SJSA1 (cell line): ENCODE data around the gene CORO1A. TPM values are rescaled to one million over a fixed set of nuclear protein-coding genes. Genes with fewer than 3 reads are reported as not detected.
"Not testable (repeated sequence)": the region's sequence is repeated elsewhere in the genome, so short reads cannot be mapped to it uniquely, and the experiment has no call there.

Experiments
- DNase-seq, 2 experiments: peaks; one replicate each; pipeline ENCODE4 v3.0.0-alpha.2; 2015 to 2020; ENCODE audit warnings: low spot score in 2 of 2, low read depth in 1 of 2
- H3K27ac ChIP-seq: fragments of 250-450 bp; sonication (Bioruptor Pico); 2 replicates; pipeline ENCODE4 v1.5.1; 2020; ENCODE audit warnings: mild to moderate bottlenecking, moderate library complexity
- H3K27me3 ChIP-seq: fragments of 250-450 bp; sonication (Bioruptor Pico); replicated peaks from 2 replicates; pipeline ENCODE4 v1.5.1; 2020; ENCODE audit warnings: mild to moderate bottlenecking, moderate library complexity
- H3K36me3 ChIP-seq: fragments of 250-450 bp; sonication (Bioruptor Pico); 2 replicates; pipeline ENCODE4 v1.5.1; 2020; ENCODE audit warnings: mild to moderate bottlenecking
- H3K4me1 ChIP-seq: fragments of 250-450 bp; sonication (Bioruptor Pico); replicated peaks from 2 replicates; pipeline ENCODE4 v1.6.1; 2021; ENCODE audit warnings: mild to moderate bottlenecking
- H3K4me3 ChIP-seq: fragments of 250-450 bp; sonication (Bioruptor Pico); 2 replicates; pipeline ENCODE4 v1.5.1; 2020; ENCODE audit warnings: mild to moderate bottlenecking
- H3K9me3 ChIP-seq: fragments of 250-450 bp; sonication (Bioruptor Pico); replicated peaks from 2 replicates; pipeline ENCODE4 v1.5.1; 2020; ENCODE audit warnings: mild to moderate bottlenecking
- total RNA-seq: library from RNA; depleted of rRNA; stranded (reverse); fragments of >200 nt; shearing (Covaris generic); gene quantifications from 2 replicates; pipeline ENCODE4 v1.2.3, GENCODE V29; 2014

The CORO1A gene
- total RNA-seq, 1 experiment from 2014 or later, result 4.5 TPM

- no peaks in the 10 kb centered on the region for H3K36me3 ChIP-seq
- H3K4me3 ChIP-seq, result no peak overlapping the region
- DNase-seq, result no peak
- no peaks in the 10 kb centered on the region for H3K4me1 ChIP-seq
- no peaks in the 10 kb centered on the region for H3K27me3 ChIP-seq
- H3K9me3 ChIP-seq, result peaks cover 14% of the 10 kb centered on the region
- H3K27ac ChIP-seq, result no peak overlapping the region
These were observed 32.3 kb upstream of the CORO1A start for GRCh38 chr16:30151091-30151490.

- Histone ChIP-seq H3K4me1 (no peaks in the 10 kb centered on the region), H3K9me3 (peaks cover 14% of the 10 kb centered on the region), H3K4me3 (no peak overlapping the region), H3K27me3 (no peaks in the 10 kb centered on the region), H3K36me3 (no peaks in the 10 kb centered on the region), H3K27ac (no peak overlapping the region)
- no peak for DNase-seq
These were observed 30.9 kb upstream of the CORO1A start for GRCh38 chr16:30152517-30152916.

- H3K4me3 ChIP-seq, result no peak overlapping the region
- no peaks in the 10 kb centered on the region for H3K27me3 ChIP-seq
- no peaks in the 10 kb centered on the region for H3K9me3 ChIP-seq
- no peaks in the 10 kb centered on the region for H3K36me3 ChIP-seq
- H3K4me1 ChIP-seq, result no peaks in the 10 kb centered on the region
- no peak for DNase-seq
- H3K27ac ChIP-seq, result no peak overlapping the region
These were observed 28.2 kb upstream of the CORO1A start for GRCh38 chr16:30155188-30155587.

- H3K4me1 ChIP-seq, result no peaks in the 10 kb centered on the region
- H3K27ac ChIP-seq, result no peak overlapping the region
- H3K36me3 ChIP-seq, result no peaks in the 10 kb centered on the region
- H3K9me3 ChIP-seq, result no peaks in the 10 kb centered on the region
- no peak for DNase-seq
- no peak overlapping the region for H3K4me3 ChIP-seq
- no peaks in the 10 kb centered on the region for H3K27me3 ChIP-seq
These were observed 26.2 kb upstream of the CORO1A start for GRCh38 chr16:30157214-30157613.

- Histone ChIP-seq H3K4me1 (no peaks in the 10 kb centered on the region), H3K27ac (no peak overlapping the region)
These were observed 19.9 kb upstream of the CORO1A start for GRCh38 chr16:30163538-30163937.

GRCh38 chr16:30166202-30166902 lies 17.1 kb upstream of the CORO1A start:
- H3K27me3 ChIP-seq, result no peaks in the 10 kb centered on the region
- no peaks in the 10 kb centered on the region for H3K4me1 ChIP-seq
- no peak for DNase-seq
- H3K9me3 ChIP-seq, result no peaks in the 10 kb centered on the region
- H3K4me3 ChIP-seq, result no peak overlapping the region
- no peak overlapping the region for H3K27ac ChIP-seq
- no peaks in the 10 kb centered on the region for H3K36me3 ChIP-seq

More at GRCh38 chr16:30163538-30163937, 19.9 kb upstream of the CORO1A start:
- no peak for DNase-seq
- Histone ChIP-seq H3K9me3 (no peaks in the 10 kb centered on the region), H3K27me3 (no peaks in the 10 kb centered on the region), H3K36me3 (no peaks in the 10 kb centered on the region), H3K4me3 (no peak overlapping the region)

- H3K27ac ChIP-seq, H3K4me3 ChIP-seq, DNase-seq, H3K9me3 ChIP-seq, H3K4me1 ChIP-seq, H3K27me3 ChIP-seq, H3K36me3 ChIP-seq: not testable (repeated sequence)
These were observed 14.7 kb upstream of the CORO1A start for GRCh38 chr16:30168746-30169145.

- H3K4me1 ChIP-seq, DNase-seq, H3K27ac ChIP-seq, H3K27me3 ChIP-seq, H3K4me3 ChIP-seq, H3K36me3 ChIP-seq, H3K9me3 ChIP-seq: not testable (repeated sequence)
These were observed 14.0 kb upstream of the CORO1A start for GRCh38 chr16:30169416-30169815.

GRCh38 chr16:30170145-30170544 lies 13.3 kb upstream of the CORO1A start:
- not testable (repeated sequence) for H3K4me1 ChIP-seq, DNase-seq, H3K27me3 ChIP-seq, H3K27ac ChIP-seq, H3K36me3 ChIP-seq, H3K9me3 ChIP-seq, H3K4me3 ChIP-seq

- Histone ChIP-seq H3K27ac (no peak overlapping the region), H3K36me3 (no peaks in the 10 kb centered on the region), H3K4me1 (no peaks in the 10 kb centered on the region), H3K9me3 (no peaks in the 10 kb centered on the region), H3K27me3 (no peaks in the 10 kb centered on the region), H3K4me3 (no peak overlapping the region)
- no peak for DNase-seq
These were observed 10.3 kb upstream of the CORO1A start for GRCh38 chr16:30173054-30173453.

- H3K27ac ChIP-seq, H3K27me3 ChIP-seq, H3K36me3 ChIP-seq, DNase-seq, H3K4me1 ChIP-seq, H3K9me3 ChIP-seq, H3K4me3 ChIP-seq: not testable (repeated sequence)
These were observed 6.5 kb upstream of the CORO1A start for GRCh38 chr16:30176876-30177275.

GRCh38 chr16:30179195-30179594 lies 4.2 kb upstream of the CORO1A start:
- no peak overlapping the region for H3K4me3 ChIP-seq
- H3K27me3 ChIP-seq, result no peaks in the 10 kb centered on the region
- no peaks in the 10 kb centered on the region for H3K36me3 ChIP-seq
- no peak overlapping the region for H3K27ac ChIP-seq
- DNase-seq, result no peak
- H3K9me3 ChIP-seq, result no peaks in the 10 kb centered on the region
- H3K4me1 ChIP-seq, result peaks cover 8% of the 10 kb centered on the region; the same call in 1 of the 2 replicates

- Histone ChIP-seq H3K4me3 (no peak overlapping the region), H3K27ac (no peak overlapping the region), H3K4me1 (peaks cover 9% of the 10 kb centered on the region; the same call in 1 of the 2 replicates), H3K9me3 (no peaks in the 10 kb centered on the region), H3K27me3 (no peaks in the 10 kb centered on the region), H3K36me3 (no peaks in the 10 kb centered on the region)
- no peak for DNase-seq
These were observed 3.5 kb upstream of the CORO1A start for GRCh38 chr16:30179931-30180330.

- peaks cover 9% of the 10 kb centered on the region; the same call in 1 of the 2 replicates for H3K4me1 ChIP-seq
- DNase-seq, result no peak
- no peak overlapping the region for H3K4me3 ChIP-seq
- no peaks in the 10 kb centered on the region for H3K36me3 ChIP-seq
- no peaks in the 10 kb centered on the region for H3K27me3 ChIP-seq
- no peak overlapping the region for H3K27ac ChIP-seq
- no peaks in the 10 kb centered on the region for H3K9me3 ChIP-seq
These were observed 2.7 kb upstream of the CORO1A start for GRCh38 chr16:30180741-30181140.
